Upper lobe of right lung (tissue), 1 donor: ENCODE results near the gene GABRD. TPM values are rescaled to one million over a fixed set of nuclear protein-coding genes. Genes with fewer than 3 reads are reported as not detected.

Source experiments
- ATAC-seq: fragments of 200-7000 bp; cut with Tn5 transposase; one replicate; pipeline ENCODE4 v1.9.1; 2020; ENCODE audit warnings: mild to moderate bottlenecking, moderate library complexity
- DNase-seq: peaks from one replicate; pipeline ENCODE4 v3.0.0-alpha.2; 2020
- H3K27ac ChIP-seq: fragments of 200-600 bp; one replicate; pipeline ENCODE4 v1.8.0; 2022
- H3K27me3 ChIP-seq: fragments of 200-600 bp; one replicate; pipeline ENCODE4 v1.8.0; 2022; ENCODE audit warnings: mild to moderate bottlenecking
- H3K36me3 ChIP-seq: fragments of 200-600 bp; one replicate; pipeline ENCODE4 v1.8.0; 2022
- H3K4me1 ChIP-seq: fragments of 200-600 bp; one replicate; pipeline ENCODE4 v1.8.0; 2022
- H3K4me3 ChIP-seq: fragments of 200-600 bp; one replicate; pipeline ENCODE4 v1.8.0; 2022; ENCODE audit warnings: mild to moderate bottlenecking
- H3K9me3 ChIP-seq: fragments of 200-600 bp; one replicate; pipeline ENCODE4 v1.8.0; 2022
- CTCF ChIP-seq: fragments of 200-600 bp; IDR thresholded peaks from one replicate; pipeline ENCODE4 v1.8.0; 2022; ENCODE audit warnings: antibody characterized with exemption
- intact Hi-C: fragments of 100-400 bp; cut with DNase I; formaldehyde crosslinking; loops from one replicate; pipeline ENCODE4 v1.11.0; 2022
- total RNA-seq: library from RNA; stranded (reverse); fragmentation: NEBNext Ultra II Directional; extraction: Animal tissue kit (Norgen Biotek cat#: 25700); gene quantifications from one replicate; pipeline ENCODE4 v1.2.1, GENCODE V29; 2021
- donor health status: DM: no; HTN: yes; CAD: no; lungs with severe emphysema.

Gene GABRD
- total RNA-seq, 1 donor from 2014 or later, result 2.9 TPM

DNA sequence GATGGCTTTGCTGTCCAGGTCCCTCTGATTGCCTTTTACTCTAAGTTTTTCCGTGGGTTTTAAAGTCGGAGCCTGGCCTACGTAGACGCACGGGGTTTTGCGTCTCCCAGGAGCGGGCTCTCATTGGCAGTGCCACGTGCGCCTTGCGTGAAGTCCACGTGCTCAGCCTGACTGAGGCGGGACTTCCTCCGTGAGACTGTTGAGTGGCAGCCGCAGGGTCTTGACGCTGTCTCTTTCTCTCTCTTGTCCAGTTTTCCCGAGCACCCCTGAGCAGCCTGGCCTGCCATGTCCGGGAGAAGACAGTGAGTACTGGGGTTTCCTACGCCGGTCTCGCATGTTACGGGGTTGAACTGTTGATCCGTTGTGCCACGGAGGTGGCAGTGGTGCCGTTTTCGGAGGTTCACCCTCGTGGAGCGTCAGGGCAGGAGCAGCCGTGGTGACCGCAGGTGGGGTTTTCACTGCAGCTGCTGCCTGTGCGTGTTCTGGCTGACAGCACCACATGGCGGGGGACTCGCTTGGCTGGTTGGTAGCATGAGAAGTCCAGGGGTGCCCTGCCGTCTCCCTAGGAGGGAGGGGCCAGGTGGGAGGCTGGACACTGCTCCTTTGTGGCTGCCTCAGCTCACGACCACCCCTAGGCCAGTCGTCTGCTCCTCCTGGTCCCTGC, 40.3 kb downstream of the GABRD start:
- DNase-seq, result no peak

DNA sequence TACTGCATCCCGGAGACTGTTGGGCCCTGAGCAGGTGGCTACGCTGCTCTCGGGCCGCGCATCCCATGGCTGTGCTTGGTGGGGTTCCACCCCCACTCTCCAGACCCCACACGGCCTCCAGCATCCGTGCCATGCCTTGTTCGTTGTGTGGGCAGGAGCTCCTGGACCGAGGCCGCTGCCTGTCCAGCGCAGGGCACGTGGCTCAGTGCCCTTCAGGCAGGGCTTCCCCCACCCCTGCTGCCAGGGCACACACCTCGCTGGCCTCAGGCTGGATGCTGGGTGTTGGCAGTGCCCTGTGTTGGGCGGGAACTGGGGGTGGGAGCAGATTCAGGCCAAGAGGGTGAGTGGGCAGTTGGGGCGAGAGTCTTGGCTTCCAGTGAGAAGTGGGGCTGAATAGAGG, 40.9 kb downstream of the GABRD start:
- Histone ChIP-seq H3K36me3 (peaks cover 19% of the 10 kb centered on the region), H3K9me3 (no peaks in the 10 kb centered on the region), H3K27ac (peak overlapping the region; percentile 82), H3K4me1 (no peaks in the 10 kb centered on the region), H3K27me3 (no peaks in the 10 kb centered on the region), H3K4me3 (no peak overlapping the region)
- ATAC-seq (peak; percentile 70), DNase-seq (peak; percentile 82)
- no peak for TF ChIP-seq CTCF
- intact Hi-C loops, result no loop called here

More for the DNA sequence above, 40.3 kb downstream of the GABRD start:
- intact Hi-C loops, result no loop called here
- Histone ChIP-seq H3K27ac (peak overlapping the region; percentile 82), H3K9me3 (no peaks in the 10 kb centered on the region), H3K36me3 (peaks cover 19% of the 10 kb centered on the region), H3K27me3 (no peaks in the 10 kb centered on the region), H3K4me1 (no peaks in the 10 kb centered on the region), H3K4me3 (no peak overlapping the region)
- TF ChIP-seq CTCF, result no peak
- no peak for ATAC-seq

DNA sequence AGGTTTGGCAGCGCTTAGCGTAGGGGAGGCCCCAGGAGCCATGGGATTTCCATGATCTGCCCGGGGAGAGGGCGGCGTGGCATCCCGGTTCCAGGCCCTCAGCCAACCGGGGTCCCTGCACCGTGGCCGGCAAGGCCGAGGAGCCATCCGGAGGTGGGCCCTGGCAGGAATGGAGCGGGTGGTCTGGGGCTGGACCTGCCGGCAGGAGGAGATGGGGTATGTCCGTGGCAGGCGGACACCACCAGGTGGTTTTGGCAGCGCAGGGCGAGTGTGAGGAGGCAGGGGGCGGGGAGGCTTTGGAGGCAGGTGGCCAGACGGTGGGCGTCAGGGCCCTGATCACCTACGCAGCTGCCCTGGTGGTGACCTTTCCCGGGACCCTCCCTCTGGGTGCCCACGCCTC, 41.4 kb downstream of the GABRD start:
- Histone ChIP-seq H3K4me3 (no peak overlapping the region), H3K36me3 (peaks cover 19% of the 10 kb centered on the region), H3K27ac (peak overlapping the region; percentile 82), H3K4me1 (no peaks in the 10 kb centered on the region), H3K9me3 (no peaks in the 10 kb centered on the region), H3K27me3 (no peaks in the 10 kb centered on the region)
- intact Hi-C loops, result no loop called here
- DNase-seq (no peak), ATAC-seq (no peak)
- no peak for TF ChIP-seq CTCF

DNA sequence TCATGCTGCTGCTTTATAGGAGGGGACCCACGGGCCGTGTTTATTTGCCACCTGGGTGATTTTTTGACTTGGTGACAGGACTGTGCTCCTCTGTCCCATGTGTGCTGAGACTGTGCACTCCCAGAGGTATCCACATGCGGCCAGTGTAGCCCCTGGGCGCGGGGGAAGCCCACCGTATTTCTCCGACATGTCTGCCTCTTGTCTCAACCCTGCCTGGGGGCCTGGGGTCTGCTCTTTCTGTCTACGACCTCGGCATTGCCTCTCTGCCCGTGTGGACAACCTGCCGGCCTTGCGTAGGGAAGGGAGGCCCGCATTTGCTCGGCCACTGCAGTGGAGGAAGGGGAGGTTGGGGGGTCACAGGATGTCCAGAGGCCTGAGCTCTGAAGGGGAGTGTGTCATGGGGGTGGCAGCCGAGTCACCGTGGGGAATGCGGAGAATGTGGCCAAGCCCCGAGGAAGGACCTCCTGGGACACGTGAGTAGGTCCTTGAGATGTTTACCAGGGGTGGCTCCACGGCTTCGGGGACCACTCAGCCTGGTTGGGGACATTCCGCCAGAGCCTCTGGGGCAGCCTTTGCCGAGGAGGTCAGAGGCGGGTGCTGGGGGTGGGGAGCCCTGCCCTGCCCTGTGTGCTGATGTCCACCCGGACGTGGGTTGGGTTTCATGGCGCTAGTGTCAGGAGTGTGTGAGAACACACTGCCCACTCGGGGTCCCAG, 42.1 kb downstream of the GABRD start:
- Histone ChIP-seq H3K4me1 (no peaks in the 10 kb centered on the region), H3K4me3 (no peak overlapping the region), H3K27ac (peak overlapping the region; percentile 82), H3K36me3 (peaks cover 19% of the 10 kb centered on the region), H3K27me3 (no peaks in the 10 kb centered on the region), H3K9me3 (no peaks in the 10 kb centered on the region)
- no peak for TF ChIP-seq CTCF
- intact Hi-C loops, result no loop called here
- peak; percentile 91 for DNase-seq
- peak; percentile 93 for ATAC-seq

DNA sequence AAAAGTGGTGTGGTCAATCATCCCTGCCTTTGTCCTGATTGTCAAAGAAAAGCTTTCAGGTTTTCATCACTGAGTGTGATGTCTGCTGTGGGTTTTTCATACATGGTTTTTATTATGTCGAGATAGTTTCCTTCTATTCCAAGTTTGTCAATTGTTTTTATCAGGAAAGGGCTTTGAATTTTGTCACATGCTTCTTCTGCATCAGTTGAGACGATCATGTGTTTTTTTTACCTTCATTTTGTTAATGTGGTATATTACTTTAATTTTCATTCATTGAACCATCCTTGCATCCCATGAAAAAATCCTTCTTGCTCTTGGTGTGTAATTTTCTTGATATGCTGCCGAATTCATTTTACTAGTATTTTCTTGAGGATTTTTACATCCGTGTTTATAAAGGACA, 46.6 kb downstream of the GABRD start:
- Histone ChIP-seq H3K4me1 (no peaks in the 10 kb centered on the region), H3K27me3 (no peaks in the 10 kb centered on the region), H3K36me3 (peaks cover 8% of the 10 kb centered on the region), H3K4me3 (no peak overlapping the region), H3K9me3 (no peaks in the 10 kb centered on the region), H3K27ac (no peak overlapping the region)
- no peak for TF ChIP-seq CTCF
- intact Hi-C loops, result no loop called here
- DNase-seq (no peak), ATAC-seq (no peak)
